ENCODE measurements around the gene FBXL17. TPM values are rescaled to one million over a fixed set of nuclear protein-coding genes. Genes with fewer than 3 reads are reported as not detected.

Gene FBXL17
- total and polyA plus RNA-seq, 9 of the 15 experiments (the other 6 are each of a cell fraction or from before 2014, with no cell fraction given), result 0.32 to 5.4 (median 1.8) TPM

DNA sequence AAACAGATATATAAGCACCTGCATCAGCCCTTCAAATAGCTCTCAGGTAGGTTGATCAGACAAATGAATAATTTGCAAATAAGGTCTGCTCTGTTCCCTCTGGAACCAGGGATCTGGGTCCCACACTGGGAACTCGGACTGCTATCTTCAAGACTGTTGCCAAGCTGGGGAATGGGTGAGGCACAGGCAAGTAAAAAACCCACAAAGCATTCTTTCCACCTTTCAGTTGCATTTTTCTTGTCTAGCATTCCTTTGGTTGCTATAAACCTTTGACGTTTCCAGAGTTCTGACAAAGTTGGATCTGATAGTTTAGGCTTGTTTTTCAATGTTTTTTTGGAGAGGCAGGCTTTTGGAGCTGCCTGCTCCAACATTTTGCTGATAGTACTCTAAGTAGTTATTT is 20.1 kb downstream of the FBXL17 start:
- intact Hi-C loops (cut with micrococcal nuclease) (no loop called here), in situ Hi-C loops (cut with MboI) (no loop called here)
- no TSS peak for BruUV-seq (replicated peaks)
- H4K20me1 ChIP-seq (replicated peaks; ENCODE audit: control insufficient read depth, insufficient read depth, low read length), result no peaks in the 10 kb centered on the region
- H3K4me2 ChIP-seq (ENCODE audit: insufficient read depth, low read length), result no peak overlapping the region
- no peak overlapping the region for H3K9ac ChIP-seq (ENCODE audit: insufficient read depth in 1 of 2, low read depth in 2 of 2, low read length in 2 of 2)
- POLR2A ChIA-PET, result no interaction called here
- CTCF ChIA-PET (ENCODE audit: low intra/inter-chr PET ratio), result no interaction called here
- no peaks in the 10 kb centered on the region for H3K9me1 ChIP-seq (ENCODE audit: control insufficient read depth, insufficient read depth, low read length)
- TF ChIP-seq MEIS2 (IDR thresholded peaks at IDR 0.05; ENCODE audit: partially characterized antibody), result no peak
- no peak for TF ChIP-seq HES1 (IDR thresholded peaks at IDR 0.05; ENCODE audit: low read depth)
- TF ChIP-seq ZNF174 (CRISPR knock-in tag; IDR thresholded peaks at IDR 0.05), result no peak
- no peak overlapping the region for H2AFZ ChIP-seq (ENCODE audit: low read depth, low read length)
- H3K27ac ChIP-seq (ENCODE audit: extremely low read depth, low read depth, low read length), result no peak overlapping the region
- no peak for DNase-seq (ENCODE audit: extremely low read depth in 1 of 4, low spot score in 3 of 4)
- H3K79me2 ChIP-seq (ENCODE audit: control insufficient read depth, insufficient read depth, low read length), result no peaks in the 10 kb centered on the region
- no peak overlapping the region for H3K4me3 ChIP-seq
- no peak for FAIRE-seq
- H3K4me1 ChIP-seq (replicated peaks in 1 of 2; ENCODE audit: control insufficient read depth in 2 of 2, insufficient read depth in 2 of 2, low read length in 2 of 2), result no peaks in the 10 kb centered on the region
- 27% methylated on average over 2 of the region's 2 CpGs for WGBS (ENCODE audit: insufficient coverage, low coverage, missing lambda C conversion rate)
- H3K9me3 ChIP-seq (replicated peaks; ENCODE audit: control insufficient read depth, insufficient read depth, low read depth, low read length), result no peaks in the 10 kb centered on the region
- H3K36me3 ChIP-seq (ENCODE audit: control insufficient read depth, insufficient read depth, low read length), result no peaks in the 10 kb centered on the region
- ATAC-seq, result no peak
- no peaks in the 10 kb centered on the region for H3K27me3 ChIP-seq (ENCODE audit: control insufficient read depth in 2 of 2, insufficient read depth in 2 of 2, low read length in 2 of 2)

- no peak overlapping the region for H3K27ac ChIP-seq (ENCODE audit: extremely low read depth, low read depth, low read length)
- no peaks in the 10 kb centered on the region for H3K36me3 ChIP-seq (ENCODE audit: control insufficient read depth, insufficient read depth, low read length)
- no peak for ATAC-seq
- no peaks in the 10 kb centered on the region for H3K9me1 ChIP-seq (ENCODE audit: control insufficient read depth, insufficient read depth, low read length)
- ChIA-PET CTCF (ENCODE audit: low intra/inter-chr PET ratio) (no interaction called here), POLR2A (no interaction called here)
- no peaks in the 10 kb centered on the region for H3K79me2 ChIP-seq (ENCODE audit: control insufficient read depth, insufficient read depth, low read length)
- H3K9me3 ChIP-seq (replicated peaks; ENCODE audit: control insufficient read depth, insufficient read depth, low read depth, low read length), result no peaks in the 10 kb centered on the region
- no peak overlapping the region for H3K4me3 ChIP-seq
- no TSS peak for BruUV-seq (replicated peaks)
- intact Hi-C loops (cut with micrococcal nuclease), result no loop called here
- FAIRE-seq, result no peak
- WGBS (ENCODE audit: insufficient coverage, low coverage, missing lambda C conversion rate), result 68% methylated on average over 3 of the region's 3 CpGs
- in situ Hi-C loops (cut with MboI), result no loop called here
- no peaks in the 10 kb centered on the region for H4K20me1 ChIP-seq (replicated peaks; ENCODE audit: control insufficient read depth, insufficient read depth, low read length)
- H3K4me1 ChIP-seq (replicated peaks in 1 of 2; ENCODE audit: control insufficient read depth in 2 of 2, insufficient read depth in 2 of 2, low read length in 2 of 2), result no peaks in the 10 kb centered on the region
- H3K4me2 ChIP-seq (ENCODE audit: insufficient read depth, low read length), result no peak overlapping the region
- H3K9ac ChIP-seq (ENCODE audit: insufficient read depth in 1 of 2, low read depth in 2 of 2, low read length in 2 of 2), result no peak overlapping the region
- DNase-seq (ENCODE audit: extremely low read depth in 1 of 4, low spot score in 3 of 4), result no peak
- no peaks in the 10 kb centered on the region for H3K27me3 ChIP-seq (ENCODE audit: control insufficient read depth in 2 of 2, insufficient read depth in 2 of 2, low read length in 2 of 2)
- H2AFZ ChIP-seq (ENCODE audit: low read depth, low read length), result no peak overlapping the region
- TF ChIP-seq OTX1 (CRISPR knock-in tag; IDR thresholded peaks at IDR 0.05) (no peak), NR2F6 (CRISPR knock-in tag; IDR thresholded peaks at IDR 0.05) (no peak), EGR1 (conservative IDR thresholded peaks at IDR 0.05) (no peak), L3MBTL2 (IDR thresholded peaks at IDR 0.05) (no peak), PHF20 (IDR thresholded peaks at IDR 0.05; ENCODE audit: partially characterized antibody) (no peak)
- TF ChIP-seq, protein P1, sequence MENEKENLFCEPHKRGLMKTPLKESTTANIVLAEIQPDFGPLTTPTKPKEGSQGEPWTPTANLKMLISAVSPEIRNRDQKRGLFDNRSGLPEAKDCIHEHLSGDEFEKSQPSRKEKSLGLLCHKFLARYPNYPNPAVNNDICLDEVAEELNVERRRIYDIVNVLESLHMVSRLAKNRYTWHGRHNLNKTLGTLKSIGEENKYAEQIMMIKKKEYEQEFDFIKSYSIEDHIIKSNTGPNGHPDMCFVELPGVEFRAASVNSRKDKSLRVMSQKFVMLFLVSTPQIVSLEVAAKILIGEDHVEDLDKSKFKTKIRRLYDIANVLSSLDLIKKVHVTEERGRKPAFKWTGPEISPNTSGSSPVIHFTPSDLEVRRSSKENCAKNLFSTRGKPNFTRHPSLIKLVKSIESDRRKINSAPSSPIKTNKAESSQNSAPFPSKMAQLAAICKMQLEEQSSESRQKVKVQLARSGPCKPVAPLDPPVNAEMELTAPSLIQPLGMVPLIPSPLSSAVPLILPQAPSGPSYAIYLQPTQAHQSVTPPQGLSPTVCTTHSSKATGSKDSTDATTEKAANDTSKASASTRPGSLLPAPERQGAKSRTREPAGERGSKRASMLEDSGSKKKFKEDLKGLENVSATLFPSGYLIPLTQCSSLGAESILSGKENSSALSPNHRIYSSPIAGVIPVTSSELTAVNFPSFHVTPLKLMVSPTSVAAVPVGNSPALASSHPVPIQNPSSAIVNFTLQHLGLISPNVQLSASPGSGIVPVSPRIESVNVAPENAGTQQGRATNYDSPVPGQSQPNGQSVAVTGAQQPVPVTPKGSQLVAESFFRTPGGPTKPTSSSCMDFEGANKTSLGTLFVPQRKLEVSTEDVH (IDR thresholded peaks at IDR 0.05; ENCODE audit: low read depth, partially characterized antibody), result no peak
- TF ChIP-seq, protein P2, sequence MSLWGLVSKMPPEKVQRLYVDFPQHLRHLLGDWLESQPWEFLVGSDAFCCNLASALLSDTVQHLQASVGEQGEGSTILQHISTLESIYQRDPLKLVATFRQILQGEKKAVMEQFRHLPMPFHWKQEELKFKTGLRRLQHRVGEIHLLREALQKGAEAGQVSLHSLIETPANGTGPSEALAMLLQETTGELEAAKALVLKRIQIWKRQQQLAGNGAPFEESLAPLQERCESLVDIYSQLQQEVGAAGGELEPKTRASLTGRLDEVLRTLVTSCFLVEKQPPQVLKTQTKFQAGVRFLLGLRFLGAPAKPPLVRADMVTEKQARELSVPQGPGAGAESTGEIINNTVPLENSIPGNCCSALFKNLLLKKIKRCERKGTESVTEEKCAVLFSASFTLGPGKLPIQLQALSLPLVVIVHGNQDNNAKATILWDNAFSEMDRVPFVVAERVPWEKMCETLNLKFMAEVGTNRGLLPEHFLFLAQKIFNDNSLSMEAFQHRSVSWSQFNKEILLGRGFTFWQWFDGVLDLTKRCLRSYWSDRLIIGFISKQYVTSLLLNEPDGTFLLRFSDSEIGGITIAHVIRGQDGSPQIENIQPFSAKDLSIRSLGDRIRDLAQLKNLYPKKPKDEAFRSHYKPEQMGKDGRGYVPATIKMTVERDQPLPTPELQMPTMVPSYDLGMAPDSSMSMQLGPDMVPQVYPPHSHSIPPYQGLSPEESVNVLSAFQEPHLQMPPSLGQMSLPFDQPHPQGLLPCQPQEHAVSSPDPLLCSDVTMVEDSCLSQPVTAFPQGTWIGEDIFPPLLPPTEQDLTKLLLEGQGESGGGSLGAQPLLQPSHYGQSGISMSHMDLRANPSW (CRISPR knock-in tag; IDR thresholded peaks at IDR 0.05), result no peak
Observed at GRCh38 chr5:108361239-108361638, 20.7 kb downstream of the FBXL17 start.

Data from K562 (cell line).